Rectal smooth muscle tissue (tissue), 1 donor: Measurements from ENCODE around the gene CYTH4.

ENCODE experiments used
- H3K27ac ChIP-seq: one replicate; pipeline ENCODE4 v1.7.0; 2013; ENCODE audit warnings: low read depth, low read length, inconsistent platforms
- H3K27me3 ChIP-seq: one replicate; pipeline ENCODE4 v1.7.0; 2013; ENCODE audit warnings: low read length; ENCODE audit not compliant: control insufficient read depth, insufficient read depth
- H3K36me3 ChIP-seq: one replicate; pipeline ENCODE4 v1.7.0; 2013; ENCODE audit warnings: low read length; ENCODE audit not compliant: control insufficient read depth, insufficient read depth
- H3K4me1 ChIP-seq: one replicate; pipeline ENCODE4 v1.7.0; 2013; ENCODE audit warnings: low read length; ENCODE audit not compliant: control insufficient read depth, insufficient read depth
- H3K4me3 ChIP-seq: one replicate; pipeline ENCODE4 v1.7.0; 2013; ENCODE audit warnings: low read length
- H3K9ac ChIP-seq: one replicate; pipeline ENCODE4 v1.7.0; 2013; ENCODE audit warnings: low read length

CYTH4 gene

DNA sequence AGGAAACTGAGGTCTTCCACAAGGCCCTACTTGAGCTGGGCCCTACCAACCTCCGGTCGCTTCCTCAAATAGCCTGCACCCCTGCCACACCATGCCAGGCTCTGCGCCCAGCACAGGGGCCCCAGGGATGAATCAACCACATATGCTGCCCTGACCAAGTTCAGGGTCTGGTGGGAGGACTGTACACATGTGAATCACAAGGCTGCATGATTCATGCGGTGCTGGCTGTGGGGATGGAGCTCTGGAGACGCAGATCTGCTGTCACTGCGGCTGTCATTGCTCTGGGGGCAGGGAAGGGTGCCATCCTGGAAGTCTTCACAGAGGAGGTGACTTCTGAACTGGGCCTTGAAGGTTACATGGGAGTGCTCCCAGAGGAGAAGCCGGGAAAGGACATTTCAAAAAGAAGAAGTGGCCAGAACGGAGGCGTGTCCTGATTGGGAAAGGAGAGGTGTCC lies 21.5 kb downstream of the CYTH4 start:
- Histone ChIP-seq H3K27me3 (no peaks in the 10 kb centered on the region), H3K9ac (no peak overlapping the region), H3K4me1 (peaks cover 2% of the 10 kb centered on the region), H3K27ac (no peak overlapping the region), H3K36me3 (no peaks in the 10 kb centered on the region), H3K4me3 (no peak overlapping the region)

DNA sequence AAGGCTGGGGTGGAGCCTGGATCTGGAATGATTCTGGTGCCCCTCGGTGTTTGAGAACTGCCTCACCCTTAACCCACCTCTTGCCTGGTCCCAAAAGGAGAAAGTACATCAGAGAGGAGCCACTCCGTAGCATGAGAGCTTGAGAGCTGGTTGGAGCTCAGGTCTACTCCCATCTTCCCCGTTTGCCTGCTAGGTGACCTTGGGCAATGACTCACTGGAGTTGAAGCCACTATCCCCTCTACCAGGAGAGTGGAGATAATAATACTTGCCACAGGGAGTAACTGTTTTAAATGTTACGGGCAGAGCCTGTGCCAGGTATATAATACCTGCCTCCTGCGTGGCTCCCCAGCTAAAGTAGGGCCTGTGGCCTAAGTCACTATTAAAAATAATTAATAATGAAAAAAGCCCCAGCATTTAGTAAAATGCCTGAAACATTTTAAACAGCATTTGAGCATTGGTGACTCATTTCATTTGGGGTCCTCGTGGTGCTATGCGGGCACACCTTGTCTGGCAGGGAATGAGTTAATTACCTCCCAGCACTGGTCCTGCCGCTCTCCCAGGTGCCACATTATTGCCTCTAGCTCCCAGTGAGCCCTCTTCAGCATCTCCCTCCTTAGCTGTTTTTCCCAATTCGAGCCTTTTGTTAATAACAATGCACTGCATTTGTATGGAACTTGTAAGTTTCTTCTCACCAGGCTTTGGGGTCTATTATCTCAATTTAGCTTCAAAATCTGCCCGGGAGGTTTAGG lies 22.5 kb downstream of the CYTH4 start:
- no peak overlapping the region for H3K4me3 ChIP-seq
- no peak overlapping the region for H3K27ac ChIP-seq
- no peaks in the 10 kb centered on the region for H3K27me3 ChIP-seq
- H3K4me1 ChIP-seq: peaks cover 2% of the 10 kb centered on the region
- H3K36me3 ChIP-seq: no peaks in the 10 kb centered on the region
- H3K9ac ChIP-seq: no peak overlapping the region

DNA sequence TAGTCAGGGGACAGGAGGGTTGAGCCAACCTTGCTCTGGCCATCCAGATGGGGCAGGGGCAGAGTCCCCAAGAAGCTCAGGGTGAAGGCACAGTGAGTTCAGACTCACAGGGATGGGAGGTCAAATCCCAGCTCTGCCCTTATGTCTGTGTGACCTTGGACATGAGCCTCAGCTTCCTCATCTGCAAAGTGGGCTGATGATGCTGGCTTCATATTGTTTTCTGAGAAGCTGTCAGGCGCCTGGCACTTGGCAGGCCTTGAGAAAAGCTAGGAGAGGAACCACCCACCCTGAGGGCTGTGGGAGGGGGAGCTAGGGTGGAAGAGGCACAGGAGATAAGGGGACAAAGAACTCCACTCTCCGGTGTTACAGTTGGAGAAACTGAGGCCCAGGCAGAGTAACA lies 23.6 kb downstream of the CYTH4 start:
- no peaks in the 10 kb centered on the region for H3K27me3 ChIP-seq
- H3K27ac ChIP-seq: no peak overlapping the region
- H3K36me3 ChIP-seq: no peaks in the 10 kb centered on the region
- H3K4me1 ChIP-seq: peaks cover 2% of the 10 kb centered on the region
- no peak overlapping the region for H3K9ac ChIP-seq
- no peak overlapping the region for H3K4me3 ChIP-seq

DNA sequence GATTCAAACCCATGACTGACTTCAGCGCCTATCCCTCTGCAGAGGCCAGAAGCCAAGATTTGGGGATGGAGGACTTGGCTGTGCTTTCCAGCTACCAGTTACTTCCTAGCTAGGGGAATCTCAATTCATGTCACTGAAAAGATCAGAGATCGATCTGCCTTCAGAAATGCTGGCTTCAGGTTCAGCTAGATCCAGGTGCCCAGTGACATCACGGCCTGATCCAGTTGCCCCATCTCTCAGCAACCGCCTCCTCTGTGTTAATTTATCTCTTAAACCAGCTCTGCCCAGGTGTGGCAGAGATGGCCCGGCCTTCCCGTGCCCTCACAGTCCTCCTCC lies 24.2 kb downstream of the CYTH4 start:
- Histone ChIP-seq H3K9ac (peak overlapping the region; percentile 10), H3K27me3 (no peaks in the 10 kb centered on the region), H3K27ac (no peak overlapping the region), H3K36me3 (no peaks in the 10 kb centered on the region), H3K4me3 (no peak overlapping the region), H3K4me1 (peaks cover 2% of the 10 kb centered on the region)

DNA sequence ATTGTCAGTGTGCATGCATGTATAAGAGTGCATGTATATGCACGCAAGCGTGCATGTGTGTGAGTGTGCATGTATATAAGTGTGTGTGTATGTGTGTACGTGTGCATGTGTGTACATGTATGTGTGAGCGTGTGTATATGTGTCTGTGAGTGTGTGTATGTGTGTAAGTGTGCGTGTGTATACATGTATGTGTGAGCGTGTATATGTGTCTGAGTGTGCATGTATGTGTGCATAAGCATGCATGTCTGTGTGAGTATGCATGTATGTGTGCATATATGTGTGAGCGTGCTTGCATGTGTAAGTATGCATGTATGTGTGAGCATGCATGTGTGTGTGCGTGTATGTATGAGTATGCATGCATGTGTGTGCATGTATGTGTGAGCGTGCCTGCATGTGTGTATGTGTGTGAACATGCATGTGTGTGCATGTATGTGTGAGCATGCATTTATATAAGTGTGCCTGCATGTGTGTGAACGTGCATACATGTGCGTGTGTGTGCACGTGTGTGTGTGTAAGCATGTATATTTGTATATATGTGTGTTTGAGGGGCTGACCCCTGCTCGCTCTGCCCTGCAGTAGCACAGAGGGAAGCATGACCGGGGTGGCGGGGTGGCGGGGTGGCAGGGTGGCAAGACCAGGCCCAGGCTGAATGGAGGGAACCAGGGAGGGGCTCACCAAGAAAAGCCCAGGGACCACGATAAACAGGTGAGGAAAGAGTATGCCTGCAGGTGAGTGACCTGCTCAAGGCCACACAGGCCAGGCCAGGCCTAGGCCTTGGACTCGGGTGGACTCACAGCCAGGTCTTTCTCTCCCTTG lies 26.3 kb downstream of the CYTH4 start:
- Histone ChIP-seq H3K27ac (no peak overlapping the region), H3K9ac (no peak overlapping the region), H3K4me3 (no peak overlapping the region), H3K36me3 (no peaks in the 10 kb centered on the region), H3K4me1 (peaks cover 2% of the 10 kb centered on the region), H3K27me3 (no peaks in the 10 kb centered on the region)

DNA sequence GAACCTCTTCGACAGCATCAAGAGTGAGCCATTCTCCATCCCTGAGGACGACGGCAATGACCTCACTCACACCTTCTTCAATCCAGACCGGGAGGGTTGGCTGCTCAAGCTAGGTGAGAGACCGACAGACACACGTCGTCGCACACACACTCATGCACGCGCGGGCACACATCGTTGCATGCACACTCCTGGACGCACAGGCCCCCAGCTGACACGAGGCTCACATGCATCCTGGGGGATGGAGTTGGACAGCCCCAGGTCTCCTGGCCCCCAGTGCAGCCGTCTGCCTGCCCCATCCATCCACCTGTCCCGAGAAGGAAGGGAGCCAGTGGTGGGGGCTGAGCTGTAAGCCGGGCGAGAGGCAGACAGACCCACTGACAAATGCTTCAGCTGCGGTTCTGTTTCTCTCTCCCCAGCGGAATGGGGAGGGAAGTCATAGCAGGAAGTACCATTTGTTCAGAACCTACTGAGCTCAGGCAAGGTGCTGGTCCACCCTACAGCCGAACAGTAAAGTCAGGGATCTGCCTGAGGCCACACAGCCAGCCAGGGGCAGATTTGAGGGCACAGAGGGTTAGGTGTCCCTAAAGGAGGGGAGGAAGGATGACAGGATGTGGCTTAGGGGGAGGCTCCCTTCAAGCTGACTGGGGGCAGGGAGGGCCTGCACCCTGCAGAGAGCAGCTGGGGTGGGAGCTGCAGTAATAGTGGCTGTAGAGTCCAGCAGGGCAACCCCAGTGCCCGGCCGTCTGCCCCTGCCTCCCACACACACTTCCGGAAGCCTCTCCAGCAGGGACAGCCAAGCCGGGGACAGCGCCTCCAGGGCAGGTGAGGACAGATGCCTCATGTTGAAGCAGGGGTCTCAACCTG lies 27.1 kb downstream of the CYTH4 start:
- Histone ChIP-seq H3K27ac (no peak overlapping the region), H3K36me3 (no peaks in the 10 kb centered on the region), H3K4me1 (peaks cover 2% of the 10 kb centered on the region), H3K9ac (no peak overlapping the region), H3K4me3 (peak overlapping the region; percentile 16), H3K27me3 (no peaks in the 10 kb centered on the region)

DNA sequence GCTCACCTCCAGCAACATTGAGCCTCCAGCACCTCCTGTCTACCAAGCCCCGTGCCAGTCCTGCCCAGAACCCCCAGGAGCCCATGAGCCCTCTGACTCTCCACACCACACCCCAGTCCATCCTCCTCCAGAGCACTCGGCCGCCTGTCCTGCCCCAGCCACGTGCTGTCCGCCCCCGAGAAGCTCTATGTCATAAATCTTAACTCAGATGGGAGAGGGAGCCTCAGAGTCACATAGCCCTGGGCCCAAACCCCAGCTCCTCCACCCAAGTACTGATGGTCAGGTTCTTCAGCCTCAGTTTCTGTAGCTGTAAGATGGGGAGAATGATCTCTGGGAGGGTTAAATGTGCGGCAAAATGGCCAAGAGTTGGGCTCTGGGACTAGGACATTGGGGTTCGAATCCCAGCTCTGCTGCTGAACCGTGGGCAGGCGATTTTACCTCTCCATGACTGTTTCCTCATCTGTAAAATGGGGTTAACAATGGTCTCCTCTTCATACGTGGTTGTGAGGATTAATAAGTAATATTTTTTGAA lies 27.8 kb downstream of the CYTH4 start:
- Histone ChIP-seq H3K27me3 (no peaks in the 10 kb centered on the region), H3K4me3 (no peak overlapping the region), H3K4me1 (peaks cover 2% of the 10 kb centered on the region), H3K27ac (no peak overlapping the region), H3K9ac (no peak overlapping the region), H3K36me3 (no peaks in the 10 kb centered on the region)

DNA sequence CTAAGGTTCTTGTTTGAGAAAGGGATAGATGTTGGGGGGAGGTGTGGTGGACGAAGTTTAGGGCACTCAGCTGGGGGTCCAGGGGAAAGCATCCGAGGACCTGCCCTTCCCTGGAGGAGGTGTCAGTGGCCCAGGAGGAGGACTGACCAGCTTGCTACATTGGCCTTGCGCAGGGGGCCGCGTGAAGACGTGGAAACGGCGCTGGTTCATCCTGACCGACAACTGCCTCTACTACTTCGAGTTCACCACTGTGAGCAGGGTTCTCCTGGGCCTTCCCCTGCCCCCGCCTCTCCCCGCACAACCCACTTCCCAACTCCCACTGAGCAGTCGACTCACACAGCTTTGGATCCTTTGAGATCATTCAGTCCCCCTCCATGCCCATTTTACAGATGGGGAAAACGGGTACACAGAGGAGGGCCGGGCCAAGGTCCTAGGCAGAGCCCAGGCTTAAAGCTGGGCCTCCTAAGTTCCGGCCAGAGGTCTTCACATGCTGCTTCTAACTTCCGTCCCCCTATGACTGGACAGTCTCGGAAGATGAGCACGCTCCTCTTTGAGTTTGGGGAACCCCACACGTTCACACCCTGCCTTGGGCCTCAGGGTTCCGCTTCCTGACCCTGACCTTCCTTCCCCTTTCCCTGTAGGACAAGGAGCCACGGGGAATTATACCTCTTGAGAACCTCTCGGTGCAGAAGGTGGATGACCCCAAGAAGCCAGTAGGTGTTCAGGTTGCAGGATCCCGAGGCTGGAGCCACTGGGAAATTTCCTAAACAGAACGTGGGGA lies 28.7 kb downstream of the CYTH4 start:
- Histone ChIP-seq H3K4me3 (no peak overlapping the region), H3K4me1 (peaks cover 2% of the 10 kb centered on the region), H3K27me3 (no peaks in the 10 kb centered on the region), H3K27ac (no peak overlapping the region), H3K36me3 (no peaks in the 10 kb centered on the region), H3K9ac (no peak overlapping the region)

DNA sequence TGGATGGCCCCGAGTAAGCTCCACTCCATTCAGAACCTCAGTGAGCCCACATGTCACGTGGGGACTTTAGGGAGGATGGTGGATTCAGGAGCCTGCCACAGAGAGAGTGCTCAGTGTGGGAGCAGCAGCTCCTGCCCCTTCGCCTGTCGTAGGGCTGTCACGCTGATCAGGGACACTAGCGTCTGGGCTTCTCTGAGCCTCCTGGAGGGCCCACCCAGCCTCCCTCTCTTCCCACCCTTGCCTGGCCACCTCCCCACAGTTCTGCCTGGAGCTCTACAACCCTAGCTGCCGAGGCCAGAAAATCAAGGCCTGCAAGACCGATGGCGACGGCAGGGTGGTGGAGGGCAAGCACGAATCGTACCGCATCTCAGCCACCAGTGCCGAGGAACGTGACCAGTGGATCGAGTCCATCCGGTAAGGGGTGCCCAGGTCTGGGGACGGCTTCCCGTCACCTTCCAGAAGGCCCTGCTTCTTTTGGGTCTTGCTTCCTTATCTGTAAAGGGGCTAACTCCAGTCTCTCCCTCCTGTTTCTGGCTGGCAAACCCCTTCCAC lies 29.5 kb downstream of the CYTH4 start:
- Histone ChIP-seq H3K9ac (no peak overlapping the region), H3K27ac (no peak overlapping the region), H3K36me3 (no peaks in the 10 kb centered on the region), H3K27me3 (no peaks in the 10 kb centered on the region), H3K4me1 (no peaks in the 10 kb centered on the region), H3K4me3 (no peak overlapping the region)

DNA sequence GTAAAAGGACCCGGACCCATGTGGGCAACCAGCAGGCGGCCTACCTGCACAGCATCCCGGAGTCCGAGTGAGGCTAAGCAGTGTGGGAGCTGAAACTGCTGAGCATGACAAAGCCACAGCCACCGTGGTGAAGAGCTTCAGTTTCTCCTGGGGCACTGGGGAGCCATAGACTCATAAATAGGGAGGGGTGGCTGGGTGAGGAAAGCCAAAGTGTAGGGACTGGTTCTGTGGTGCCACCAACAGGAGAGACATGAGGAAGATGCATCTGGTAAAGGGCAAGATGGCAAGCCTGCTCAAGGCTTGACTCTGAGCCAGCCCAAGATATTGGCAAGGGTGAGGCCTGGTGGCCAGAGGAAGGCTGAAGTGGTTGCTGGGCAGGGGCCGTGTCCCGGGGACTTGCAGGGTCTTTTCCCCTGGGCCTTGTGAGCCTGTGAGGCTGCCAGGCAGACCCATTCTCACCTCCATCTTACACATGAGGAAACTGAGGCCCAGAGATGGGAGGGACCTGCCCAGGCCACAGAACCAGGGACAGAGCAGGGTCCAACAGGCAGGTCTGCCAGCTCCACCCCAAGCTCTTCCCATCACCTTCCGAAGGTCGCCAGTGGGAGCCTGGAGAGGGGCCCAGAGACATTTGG lies 30.4 kb downstream of the CYTH4 start:
- Histone ChIP-seq H3K4me1 (no peaks in the 10 kb centered on the region), H3K9ac (no peak overlapping the region), H3K36me3 (no peaks in the 10 kb centered on the region), H3K4me3 (no peak overlapping the region), H3K27me3 (no peaks in the 10 kb centered on the region), H3K27ac (no peak overlapping the region)
